SIG-M5 (cell line): ENCODE results near the gene DIP2A.
"Not testable (repeated sequence)": the region's sequence is repeated elsewhere in the genome, so short reads cannot be mapped to it uniquely, and the experiment has no call there.

ENCODE experiments used
- DNase-seq: peaks from one replicate; lab custom pipeline; 2025; lab: John Stamatoyannopoulos, UW

Gene DIP2A

GRCh38 chr21:46557919-46558392 is 99.3 kb downstream of the DIP2A start:
- DNase-seq, result no peak

- DNase-seq, result no peak
These were observed 100.7 kb downstream of the DIP2A start for GRCh38 chr21:46559291-46559983.

- DNase-seq, result no peak
These were observed 102.1 kb downstream of the DIP2A start for GRCh38 chr21:46560568-46561444.

- no peak for DNase-seq
These were observed 102.9 kb downstream of the DIP2A start for GRCh38 chr21:46561445-46562090.

- no peak for DNase-seq
These were observed 103.8 kb downstream of the DIP2A start for GRCh38 chr21:46562472-46562871.

GRCh38 chr21:46562964-46563607 is 104.4 kb downstream of the DIP2A start:
- no peak for DNase-seq

GRCh38 chr21:46564391-46564790 is 105.7 kb downstream of the DIP2A start:
- no peak for DNase-seq

GRCh38 chr21:46567348-46567747 is 108.7 kb downstream of the DIP2A start:
- DNase-seq, result no peak

- no peak for DNase-seq
These were observed 109.9 kb downstream of the DIP2A start for GRCh38 chr21:46568562-46568961.

GRCh38 chr21:46569081-46569480 is 110.4 kb downstream of the DIP2A start:
- no peak for DNase-seq

- no peak for DNase-seq
These were observed 111.4 kb downstream of the DIP2A start for GRCh38 chr21:46570119-46570518.

GRCh38 chr21:46570631-46571030 is 111.9 kb downstream of the DIP2A start:
- DNase-seq, result no peak

GRCh38 chr21:46572850-46573249 is 114.2 kb downstream of the DIP2A start:
- no peak for DNase-seq

GRCh38 chr21:46577786-46578185 is 119.1 kb downstream of the DIP2A start:
- DNase-seq, result not testable (repeated sequence)

- not testable (repeated sequence) for DNase-seq
These were observed 120.7 kb downstream of the DIP2A start for GRCh38 chr21:46579394-46579793.

- no peak for DNase-seq
These were observed 123.2 kb downstream of the DIP2A start for GRCh38 chr21:46581780-46582307.

- no peak for DNase-seq
These were observed 126.7 kb downstream of the DIP2A start for GRCh38 chr21:46585191-46585953.

- DNase-seq, result no peak
These were observed 135.6 kb downstream of the DIP2A start for GRCh38 chr21:46594276-46594675.

GRCh38 chr21:46596201-46596600 is 137.5 kb downstream of the DIP2A start:
- DNase-seq, result no peak

GRCh38 chr21:46597031-46597430 is 138.3 kb downstream of the DIP2A start:
- DNase-seq, result no peak

GRCh38 chr21:46597896-46598343 is 139.2 kb downstream of the DIP2A start:
- DNase-seq, result no peak
